ENCODE results near the gene NCAPD3.

NCAPD3 gene

DNA sequence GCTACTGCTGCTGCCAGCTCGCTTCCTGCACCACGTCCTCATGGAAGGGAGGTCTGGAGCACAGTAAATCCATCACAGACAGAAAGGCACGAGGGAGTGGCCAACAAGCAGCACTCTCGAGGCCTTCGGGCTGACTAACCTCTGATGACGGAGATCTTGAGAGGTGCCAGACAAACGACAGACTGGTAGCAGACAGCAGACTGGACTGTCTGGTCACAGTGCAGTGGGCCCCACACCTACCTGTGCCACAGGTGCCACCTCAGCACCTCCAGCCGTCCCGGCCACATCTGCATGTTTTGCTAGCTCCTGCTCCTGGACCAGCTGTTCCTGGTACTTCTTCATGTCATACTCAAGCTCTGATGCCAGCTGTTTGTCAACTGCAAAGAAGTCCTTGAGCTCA is 64.1 kb downstream of the NCAPD3 start:
- no peak for DNase-seq (ENCODE audit: low spot score)

DNA sequence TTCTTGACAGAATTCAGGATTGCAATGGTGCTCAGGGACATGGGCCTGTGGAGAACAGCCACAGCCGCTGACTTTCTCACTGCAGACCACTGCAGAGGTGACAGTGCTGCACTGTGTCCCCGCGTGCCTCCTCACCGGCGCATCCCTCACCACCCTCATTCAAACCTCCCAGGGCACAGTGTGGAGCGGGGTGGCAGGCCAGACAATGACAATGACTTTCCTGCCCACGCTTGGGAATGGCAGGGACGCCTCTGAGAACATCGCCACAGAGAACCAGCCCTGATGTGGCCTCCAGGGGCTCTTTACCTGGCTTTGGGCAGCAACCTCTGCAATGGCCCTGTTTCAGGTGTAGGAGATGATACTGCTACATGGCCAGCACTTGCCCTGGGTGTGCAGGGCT is 65.7 kb downstream of the NCAPD3 start:
- no peak for DNase-seq (ENCODE audit: low spot score)

DNA sequence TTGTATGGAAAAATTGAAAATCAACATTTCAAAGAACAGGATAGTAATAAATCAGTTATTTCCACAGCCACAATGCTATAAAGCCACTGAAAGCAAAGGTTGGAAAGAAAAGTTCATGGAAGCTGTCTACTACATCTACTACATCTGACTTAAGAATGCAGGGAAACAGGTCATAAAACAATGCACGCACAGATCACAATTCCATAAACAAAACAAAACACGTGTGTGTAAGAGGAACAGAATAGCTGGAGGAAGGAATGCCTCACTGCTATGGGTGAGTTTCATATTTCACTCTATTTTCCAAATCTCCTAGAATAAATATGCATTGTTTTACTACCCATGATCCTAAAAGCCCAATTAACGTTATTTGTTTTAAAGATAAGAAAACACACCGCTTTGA is 66.3 kb downstream of the NCAPD3 start:
- DNase-seq (ENCODE audit: low spot score), result no peak

DNA sequence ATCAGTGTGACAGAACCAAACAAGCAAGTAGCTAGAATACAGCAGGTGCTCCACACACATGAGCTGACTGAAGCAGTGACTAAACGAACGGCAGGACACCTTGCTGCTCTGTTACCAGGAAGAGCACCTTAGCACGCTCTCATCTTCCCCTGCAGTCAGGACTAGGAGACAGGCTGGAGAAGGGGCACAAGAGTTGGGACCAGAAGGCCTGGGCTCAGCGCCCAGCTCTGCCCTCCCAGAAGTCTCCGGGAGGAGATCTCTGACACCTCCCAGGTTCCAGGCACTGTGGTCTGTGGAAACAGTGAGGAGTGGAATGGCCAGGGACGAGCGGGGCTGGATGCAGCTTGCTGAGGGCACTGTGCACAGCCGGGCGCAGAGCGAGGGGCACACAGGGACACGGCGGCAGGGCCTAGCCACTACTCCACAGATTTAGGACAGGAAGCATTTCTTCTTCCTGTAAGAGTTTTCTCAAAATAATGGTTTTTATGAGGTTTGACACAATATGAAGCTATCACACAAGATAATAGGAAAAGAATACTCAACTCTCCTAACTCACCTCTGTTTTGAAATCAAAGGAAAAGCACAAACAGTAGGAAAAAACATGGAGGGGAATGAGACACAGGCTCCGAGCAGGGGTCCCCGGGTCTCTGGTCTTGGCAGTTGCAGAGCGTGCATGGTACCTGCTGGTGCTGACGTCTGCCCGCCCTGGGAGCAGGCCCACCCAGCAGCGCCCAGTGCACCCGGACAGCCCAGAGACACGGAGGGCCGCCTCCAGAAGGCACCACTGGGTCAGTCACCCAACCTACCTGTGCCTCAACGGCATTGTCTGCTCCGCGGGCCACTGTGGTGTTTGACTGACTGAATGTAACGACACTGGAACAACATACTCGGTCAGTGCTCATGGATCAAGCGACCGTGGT is 67.6 kb downstream of the NCAPD3 start:
- no peak for DNase-seq (ENCODE audit: low spot score)

DNA sequence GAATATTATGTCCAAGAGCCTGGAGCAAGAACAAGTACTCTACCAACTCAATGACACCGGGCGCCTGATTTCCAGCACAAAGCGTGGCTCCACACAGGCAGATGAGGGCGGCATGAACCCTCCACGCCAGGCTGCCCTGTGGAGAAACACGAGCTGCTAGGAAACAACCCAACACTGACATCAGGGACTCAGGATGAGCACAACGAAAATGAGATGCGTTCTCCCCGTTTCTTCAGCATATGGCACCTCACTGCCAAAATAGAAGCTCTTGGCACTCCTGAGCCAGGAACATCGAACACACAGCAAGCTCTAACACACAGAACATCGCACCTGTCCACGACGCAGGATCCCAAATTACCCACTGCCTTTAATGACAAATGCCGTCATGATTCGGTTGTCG is 68.3 kb downstream of the NCAPD3 start:
- DNase-seq (ENCODE audit: low spot score), result no peak

DNA sequence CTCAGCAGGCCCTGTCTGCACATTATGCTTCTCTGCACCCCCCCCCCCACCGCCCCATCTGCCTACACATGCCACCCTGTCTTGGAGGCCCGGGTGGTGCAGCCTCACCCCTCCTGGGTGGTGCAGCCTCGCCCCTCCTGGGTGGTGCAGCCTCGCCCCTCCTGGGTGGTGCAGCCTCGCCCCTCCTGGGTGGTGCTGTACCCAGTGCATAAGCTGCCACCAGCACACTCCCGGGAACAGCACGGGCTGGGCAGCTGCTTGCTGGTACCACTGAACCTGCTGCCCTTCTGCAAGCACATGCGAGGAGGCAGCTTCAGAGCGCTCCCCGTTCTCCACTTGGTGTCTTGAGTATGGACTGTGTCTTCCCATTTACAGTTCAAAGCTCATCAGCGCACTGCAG is 69.3 kb downstream of the NCAPD3 start:
- no peak for DNase-seq (ENCODE audit: low spot score)

DNA sequence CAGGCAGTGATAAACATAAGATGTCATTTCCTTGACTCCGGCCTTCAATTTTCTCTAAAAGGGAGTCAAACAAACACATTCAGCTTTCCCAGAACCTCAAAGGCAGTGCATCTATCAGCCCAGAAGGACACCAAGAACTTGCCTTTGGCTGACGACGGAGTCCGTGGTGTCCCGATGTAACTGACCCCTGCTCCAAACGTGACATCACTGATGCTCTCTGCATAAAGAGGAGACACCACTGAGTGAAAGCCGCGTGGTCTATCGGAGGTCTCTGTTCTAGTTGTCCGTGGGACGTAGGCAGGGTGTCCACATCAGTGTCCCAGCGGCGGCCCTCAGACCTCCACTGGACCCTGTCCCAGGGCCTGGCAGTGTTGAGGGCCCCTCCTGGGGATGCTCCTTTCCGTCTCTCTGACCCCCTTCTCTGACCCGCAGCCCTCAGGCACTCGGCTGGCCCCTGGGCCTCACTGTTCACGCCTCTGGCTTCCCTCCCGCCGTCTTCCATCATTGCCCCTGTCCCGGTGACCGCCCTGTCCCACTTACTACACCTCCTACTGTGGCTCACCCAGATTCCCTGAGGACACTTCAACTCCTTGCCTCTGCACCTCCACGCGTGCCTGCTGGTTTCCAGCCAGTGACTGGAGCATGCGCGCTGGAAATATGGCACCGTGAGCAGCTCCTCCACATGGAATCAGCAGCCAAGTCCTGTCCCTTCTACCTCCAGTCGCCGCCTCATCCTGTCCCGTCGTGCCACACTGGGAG is 70.4 kb downstream of the NCAPD3 start:
- DNase-seq (ENCODE audit: low spot score), result no peak

DNA sequence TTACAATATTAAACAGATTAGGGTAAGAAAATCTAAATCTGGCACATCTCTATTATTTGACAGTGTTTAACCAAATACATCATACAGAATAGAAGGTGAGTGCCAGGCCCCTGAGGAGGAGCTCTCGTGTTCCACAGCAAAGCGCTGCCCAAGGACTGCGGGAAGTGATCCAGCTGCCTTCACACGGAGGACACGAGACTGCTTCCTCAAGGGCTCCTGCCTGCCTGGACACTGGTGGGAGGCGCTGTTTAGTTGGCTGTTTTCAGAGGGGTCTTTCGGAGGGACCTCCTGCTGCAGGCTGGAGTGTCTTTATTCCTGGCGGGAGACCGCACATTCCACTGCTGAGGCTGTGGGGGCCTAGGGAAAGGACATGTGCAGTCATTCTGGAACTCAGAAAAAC is 71.1 kb downstream of the NCAPD3 start:
- no peak for DNase-seq (ENCODE audit: low spot score)

DNA sequence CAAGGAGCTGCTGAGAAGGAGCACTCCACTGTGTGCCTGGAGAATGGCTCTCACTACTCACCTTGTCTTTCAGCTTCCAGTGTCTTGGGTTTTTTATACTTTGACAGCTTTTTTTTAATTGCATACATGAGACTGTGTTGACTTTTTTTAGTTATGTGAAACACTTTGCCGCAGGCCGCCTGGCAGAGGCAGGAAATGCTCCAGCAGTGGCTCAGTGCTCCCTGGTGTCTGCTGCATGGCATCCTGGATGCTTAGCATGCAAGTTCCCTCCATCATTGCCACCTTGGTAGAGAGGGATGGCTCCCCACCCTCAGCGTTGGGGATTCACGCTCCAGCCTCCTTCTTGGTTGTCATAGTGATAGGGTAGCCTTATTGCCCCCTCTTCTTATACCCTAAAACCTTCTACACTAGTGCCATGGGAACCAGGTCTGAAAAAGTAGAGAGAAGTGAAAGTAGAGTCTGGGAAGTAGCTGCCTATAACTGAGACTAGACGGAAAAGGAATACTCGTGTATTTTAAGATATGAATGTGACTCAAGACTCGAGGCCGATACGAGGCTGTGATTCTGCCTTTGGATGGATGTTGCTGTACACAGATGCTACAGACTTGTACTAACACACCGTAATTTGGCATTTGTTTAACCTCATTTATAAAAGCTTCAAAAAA is 72.6 kb downstream of the NCAPD3 start:
- no peak for DNase-seq (ENCODE audit: low spot score)

DNA sequence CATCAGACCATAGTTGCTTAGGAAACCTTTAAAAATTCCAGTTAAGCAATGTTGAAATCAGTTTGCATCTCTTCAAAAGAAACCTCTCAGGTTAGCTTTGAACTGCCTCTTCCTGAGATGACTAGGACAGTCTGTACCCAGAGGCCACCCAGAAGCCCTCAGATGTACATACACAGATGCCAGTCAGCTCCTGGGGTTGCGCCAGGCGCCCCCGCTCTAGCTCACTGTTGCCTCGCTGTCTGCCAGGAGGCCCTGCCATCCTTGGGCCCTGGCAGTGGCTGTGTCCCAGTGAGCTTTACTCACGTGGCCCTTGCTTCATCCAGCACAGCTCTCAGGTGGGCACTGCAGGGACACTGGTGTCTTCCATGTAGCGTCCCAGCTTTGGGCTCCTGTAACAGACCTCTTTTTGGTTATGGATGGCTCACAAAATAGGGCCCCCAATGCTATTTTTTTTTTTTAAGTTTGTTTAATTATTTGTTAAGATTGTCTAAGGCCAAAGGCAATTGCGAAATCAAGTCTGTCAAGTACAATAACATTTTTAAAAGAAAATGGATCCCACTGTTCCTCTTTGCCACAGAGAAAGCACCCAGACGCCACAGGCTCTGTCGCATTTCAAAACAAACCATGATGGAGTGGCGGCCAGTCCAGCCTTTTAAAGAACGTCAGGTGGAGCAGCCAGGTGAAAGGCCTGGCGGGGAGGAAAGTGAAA is 73.4 kb downstream of the NCAPD3 start:
- DNase-seq (ENCODE audit: low spot score), result peak; percentile 57

DNA sequence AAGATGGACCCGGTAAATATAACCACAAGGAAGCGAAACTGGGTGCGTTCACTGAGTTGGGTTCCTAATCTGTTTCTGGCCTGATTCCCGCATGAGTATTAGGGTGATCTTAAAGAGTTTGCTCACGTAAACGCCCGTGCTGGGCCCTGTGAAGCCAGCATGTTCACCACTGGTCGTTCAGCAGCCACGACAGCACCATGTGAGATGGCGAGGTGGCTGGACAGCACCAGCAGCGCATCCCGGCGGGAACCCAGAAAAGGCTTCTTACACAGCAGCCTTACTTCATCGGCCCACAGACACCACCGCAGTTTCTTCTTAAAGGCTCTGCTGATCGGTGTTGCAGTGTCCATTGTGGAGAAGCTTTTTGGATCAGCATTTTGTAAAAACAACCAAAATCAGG is 74.4 kb downstream of the NCAPD3 start:
- DNase-seq (ENCODE audit: low spot score), result no peak

DNA sequence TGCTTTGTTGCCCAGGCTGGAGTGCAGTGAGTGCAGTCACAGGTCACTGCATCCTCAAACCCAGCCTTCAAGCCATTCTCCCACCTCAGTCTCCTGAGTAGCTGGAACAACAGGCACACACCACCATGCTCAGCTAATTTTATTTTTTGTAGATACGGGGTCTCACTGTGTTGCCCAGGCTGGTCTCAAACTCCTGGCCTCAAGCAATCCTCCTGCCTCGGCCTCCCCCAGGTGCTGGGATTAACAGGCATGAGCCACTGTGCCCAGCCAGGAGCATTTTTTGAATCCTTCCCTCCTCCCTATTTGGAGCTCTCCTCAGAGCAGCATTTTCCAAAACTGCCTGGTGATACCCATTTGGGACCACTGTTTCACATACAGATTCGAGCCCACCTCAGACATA is 77.2 kb downstream of the NCAPD3 start:
- no peak for DNase-seq (ENCODE audit: low spot score)

DNA sequence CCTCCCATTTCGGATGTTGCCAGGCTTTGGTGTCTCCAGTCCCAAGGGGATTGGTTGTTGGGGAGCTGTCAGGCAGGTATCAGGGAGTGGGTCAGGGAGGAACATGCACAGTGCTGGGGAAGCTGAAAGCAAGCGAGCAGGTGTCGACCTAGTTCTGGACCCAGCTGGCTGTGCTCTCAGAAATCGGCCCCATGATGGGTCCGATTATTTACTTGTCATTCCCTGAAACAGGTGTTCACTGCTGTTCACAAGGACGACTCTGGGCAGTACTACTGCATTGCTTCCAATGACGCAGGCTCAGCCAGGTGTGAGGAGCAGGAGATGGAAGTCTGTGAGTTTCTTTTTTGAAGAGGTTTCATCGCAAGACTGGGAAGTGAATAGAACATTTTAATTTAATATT is 78.1 kb downstream of the NCAPD3 start:
- no peak for DNase-seq (ENCODE audit: low spot score)

DNA sequence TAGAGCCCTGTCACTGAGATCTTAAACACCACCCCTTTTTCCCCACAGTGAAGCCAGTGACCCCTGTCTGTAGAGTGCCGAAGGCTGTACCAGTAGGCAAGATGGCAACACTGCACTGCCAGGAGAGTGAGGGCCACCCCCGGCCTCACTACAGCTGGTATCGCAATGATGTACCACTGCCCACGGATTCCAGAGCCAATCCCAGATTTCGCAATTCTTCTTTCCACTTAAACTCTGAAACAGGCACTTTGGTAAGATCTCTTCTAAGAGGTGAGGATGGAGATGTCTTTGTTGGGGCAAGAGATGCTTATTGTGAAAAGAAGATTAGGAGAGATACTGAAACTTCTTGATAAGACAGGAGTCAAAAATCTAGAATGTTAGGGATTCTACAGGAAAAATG is 79.0 kb downstream of the NCAPD3 start:
- DNase-seq (ENCODE audit: low spot score), result no peak

DNA sequence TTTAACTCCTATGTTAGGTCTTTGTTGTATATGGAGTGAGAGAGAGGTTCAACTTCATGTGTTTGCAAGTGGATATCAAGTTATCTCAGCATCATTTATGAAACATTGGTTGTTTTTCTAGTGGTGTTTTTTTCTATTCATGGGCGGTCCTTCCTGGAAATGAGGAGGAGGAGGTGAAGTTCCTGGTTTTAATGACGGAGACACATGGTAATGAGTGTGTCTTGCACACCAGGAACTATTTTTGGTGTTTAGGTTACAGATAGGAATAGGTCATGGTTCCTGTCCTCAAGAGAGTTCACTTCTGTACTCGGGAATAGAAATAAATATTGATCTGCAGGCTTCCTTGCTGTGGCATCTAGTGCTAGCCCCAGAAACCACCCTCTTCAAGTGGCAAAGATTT is 80.0 kb downstream of the NCAPD3 start:
- DNase-seq (ENCODE audit: low spot score), result no peak

DNA sequence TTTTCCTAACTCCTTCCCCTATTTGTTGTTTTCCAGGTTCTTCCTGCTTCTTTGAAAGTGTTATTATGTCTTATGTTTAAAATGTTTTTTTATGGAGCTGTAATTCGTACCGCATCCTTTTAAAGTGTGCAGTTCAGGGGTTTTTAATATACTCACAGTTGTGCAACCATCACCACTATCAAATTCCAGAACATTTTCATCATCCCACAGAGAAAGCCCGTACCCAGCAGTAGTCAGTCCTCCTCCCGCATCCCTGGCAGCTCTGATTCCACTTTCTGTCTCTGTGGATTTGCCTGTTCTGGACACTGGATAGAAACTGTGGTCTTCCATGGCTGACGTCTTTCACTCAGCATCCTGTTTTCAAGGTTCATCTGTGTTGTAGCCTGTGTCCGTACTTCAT is 81.2 kb downstream of the NCAPD3 start:
- no peak for DNase-seq (ENCODE audit: low spot score)

DNA sequence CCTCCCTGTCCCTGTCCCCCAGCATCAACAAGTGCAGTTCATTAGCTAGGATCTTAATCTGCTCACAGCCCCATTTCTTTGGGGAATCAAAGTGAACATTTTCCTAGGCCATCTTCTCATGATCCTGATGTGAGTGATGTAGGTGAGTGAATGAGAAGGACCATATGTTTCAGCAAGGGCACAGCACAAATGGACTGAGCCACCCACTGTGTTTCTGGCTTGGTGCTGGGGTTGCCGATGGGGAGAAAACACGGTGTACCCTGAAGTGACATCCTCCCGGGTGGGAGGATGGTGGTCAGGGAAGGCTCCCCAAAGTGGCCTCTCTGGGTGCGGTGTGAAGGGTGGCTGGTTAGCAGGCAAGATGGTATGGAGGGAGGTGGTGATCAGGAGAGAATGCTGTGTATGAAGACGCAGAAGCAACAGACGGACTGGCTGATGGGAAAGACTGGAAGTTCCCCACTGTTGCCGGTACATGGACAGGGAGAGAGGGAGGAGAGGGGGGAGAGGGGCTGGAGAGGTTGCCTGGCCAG is 82.7 kb downstream of the NCAPD3 start:
- no peak for DNase-seq (ENCODE audit: low spot score)

DNA sequence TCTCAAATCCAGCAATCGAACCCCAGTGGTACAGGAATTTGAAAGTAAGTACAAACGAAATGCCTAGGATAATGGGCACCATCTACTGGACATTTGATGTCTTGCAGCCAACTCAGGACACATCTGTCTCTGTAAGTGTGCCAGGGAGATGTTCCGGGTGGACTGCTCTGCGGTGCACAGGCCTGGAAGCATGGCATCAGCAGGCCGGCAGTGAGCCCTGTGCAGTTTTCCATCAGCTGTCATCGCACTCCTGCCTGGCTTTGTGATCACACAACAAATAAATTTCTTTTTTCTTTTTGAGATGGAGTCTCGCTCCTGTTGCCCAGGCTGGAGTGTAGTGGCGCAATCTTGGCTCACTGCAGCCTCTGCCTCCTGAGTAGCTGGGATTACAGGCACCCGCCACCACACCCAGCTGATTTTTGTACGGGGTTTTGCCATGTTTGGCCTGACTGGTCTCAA is 83.9 kb downstream of the NCAPD3 start:
- DNase-seq (ENCODE audit: low spot score), result peak; percentile 93

DNA sequence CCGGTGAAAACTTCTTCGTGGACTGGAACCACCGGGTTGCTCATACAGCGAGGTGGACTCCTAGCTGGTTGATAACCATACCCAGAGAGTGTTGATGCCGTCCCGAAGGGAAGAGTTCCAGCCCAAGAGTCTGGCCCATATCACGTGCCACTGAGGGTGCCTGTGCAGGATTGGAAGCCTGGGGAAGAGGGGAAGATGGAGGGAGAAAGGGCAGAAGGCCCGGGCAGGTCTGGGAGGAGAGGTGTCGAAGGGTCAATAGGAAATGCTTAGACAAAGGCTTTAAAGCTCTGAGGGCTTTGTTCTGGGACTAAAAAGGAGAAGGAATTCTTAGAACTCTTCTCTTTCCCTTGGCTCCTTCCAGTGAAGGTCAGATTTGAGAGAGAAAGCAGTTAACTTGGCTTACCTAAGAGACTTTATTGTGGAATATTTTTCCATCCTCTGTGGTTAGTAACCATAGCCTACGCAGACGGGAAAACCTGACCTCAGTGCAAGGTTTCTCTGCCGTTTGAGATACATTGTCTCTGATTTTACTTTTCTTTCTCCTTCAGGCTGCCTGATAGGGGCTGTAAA is 84.4 kb downstream of the NCAPD3 start:
- DNase-seq (ENCODE audit: low spot score), result peak; percentile 26

DNA sequence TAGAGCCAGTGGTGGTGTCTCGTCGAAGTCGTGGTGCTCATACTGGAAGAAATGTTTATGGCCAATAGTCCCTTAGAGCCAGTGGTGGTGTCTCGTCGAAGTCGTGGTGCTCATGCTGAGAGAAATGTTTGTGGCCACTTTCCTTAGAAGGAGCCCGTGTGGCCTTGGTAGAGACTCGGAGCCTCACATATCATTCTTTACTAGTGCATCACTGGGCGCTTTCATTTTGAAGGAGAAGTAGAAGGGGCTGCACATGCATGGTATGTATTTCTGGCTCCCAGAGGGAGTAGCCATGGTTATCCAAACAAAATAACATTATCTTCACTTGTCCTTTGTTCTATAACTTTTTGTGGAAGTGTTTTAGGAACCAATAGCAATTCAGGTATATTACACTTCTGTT is 85.4 kb downstream of the NCAPD3 start:
- no peak for DNase-seq (ENCODE audit: low spot score)

DNA sequence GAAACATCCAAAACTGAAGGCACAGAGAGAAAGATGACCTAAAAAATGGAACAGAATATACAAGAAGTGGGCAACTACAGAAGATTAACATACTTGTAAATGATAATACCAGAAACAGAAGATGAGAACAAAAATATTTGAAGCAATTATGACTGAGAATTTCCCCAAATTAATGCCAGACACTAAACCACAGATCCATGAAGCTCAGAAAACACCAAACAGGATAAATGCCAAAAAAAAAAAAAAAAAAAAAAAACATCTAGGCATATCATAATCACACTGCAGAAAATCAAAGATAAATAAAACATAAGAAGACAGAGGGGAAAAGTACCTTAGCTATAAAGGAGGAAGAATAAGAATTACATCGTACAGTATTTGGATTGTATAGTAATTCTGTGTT is 89.6 kb downstream of the NCAPD3 start:
- DNase-seq (ENCODE audit: low spot score), result no peak

DNA sequence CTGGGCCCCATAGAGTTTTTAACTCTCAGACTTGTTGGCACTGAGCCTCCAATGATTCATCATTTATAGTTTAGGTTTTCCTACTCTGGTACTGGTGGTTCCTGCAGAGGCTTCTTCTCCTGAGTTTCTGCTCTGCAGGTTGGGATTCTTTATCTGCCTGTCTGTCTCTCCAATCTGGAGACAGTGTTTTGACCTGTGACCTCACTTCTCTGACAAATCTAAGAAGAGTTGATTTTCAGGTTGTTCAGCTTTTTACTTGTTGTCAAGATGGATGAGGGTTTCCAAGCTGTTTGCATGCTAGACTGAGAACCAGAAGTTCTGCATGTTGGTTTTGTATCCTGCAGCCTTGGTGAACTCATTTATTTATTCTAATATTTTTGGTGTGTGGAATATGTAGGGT is 91.0 kb downstream of the NCAPD3 start:
- no peak for DNase-seq (ENCODE audit: low spot score)
